Loucy (cell line): ENCODE data around the gene MYO9A.

Experiments used
- EZH2phosphoT487 ChIP-seq: fragments of 200-600 bp; IDR thresholded peaks from 2 replicates; pipeline ENCODE4 v1.6.1; 2018; ENCODE audit warnings: antibody characterized with exemption, mild to moderate bottlenecking, moderate library complexity, borderline replicate concordance
- TF ChIP-seq, protein P1 (sequence below): fragments of 200-600 bp; sonication (generic); conservative IDR thresholded peaks from 2 replicates; pipeline ENCODE4 v1.5.1; 2014; ENCODE audit warnings: mild to moderate bottlenecking, antibody characterized with exemption, low read length

DNA sequence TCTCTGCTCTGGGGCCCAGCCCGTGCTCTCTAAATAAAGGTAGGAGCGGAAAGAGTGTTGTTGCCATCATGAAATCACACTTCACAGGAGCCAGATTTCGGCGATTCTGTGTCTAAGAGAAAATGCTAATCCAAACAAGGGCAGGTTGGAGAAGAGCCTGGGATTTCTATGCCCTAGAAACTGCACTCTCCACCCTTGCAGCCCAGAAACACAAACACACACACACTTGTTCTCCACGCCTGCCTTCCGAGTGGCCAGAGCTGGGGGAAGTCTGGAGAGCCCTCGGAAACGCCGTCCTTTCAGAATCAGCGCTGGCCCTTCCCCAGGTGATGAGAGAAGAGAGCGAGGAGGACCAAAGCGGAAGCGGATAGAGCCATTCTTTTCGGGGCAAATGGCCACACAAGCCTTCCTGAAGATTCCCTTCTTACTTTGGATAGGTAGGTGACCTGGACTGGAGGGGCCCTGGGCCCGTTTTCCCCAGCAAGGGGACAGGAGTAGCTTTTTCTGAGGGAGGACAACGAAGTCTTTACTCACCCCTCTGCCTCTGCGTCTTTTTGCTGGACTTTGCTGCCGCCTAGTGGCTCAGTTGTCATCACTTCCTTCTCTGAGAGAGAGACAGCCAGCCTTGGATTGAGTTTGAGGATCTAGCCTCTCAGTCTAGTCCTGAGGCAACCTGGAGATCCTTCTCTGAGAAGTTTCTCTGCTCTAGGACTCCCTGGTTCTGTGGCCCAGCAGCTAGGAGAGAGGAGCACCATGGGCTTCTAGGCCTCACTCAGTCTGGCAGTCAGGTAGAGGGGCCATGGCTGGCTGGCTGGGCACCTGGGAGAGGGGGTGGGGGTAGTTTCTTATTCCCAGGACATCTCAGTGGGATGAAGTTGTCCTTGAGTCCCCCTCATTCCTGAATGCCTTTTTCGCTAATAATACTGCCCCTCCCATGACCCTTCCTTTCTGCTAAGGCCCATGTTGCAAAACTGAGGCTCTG is 38.0 kb upstream of the MYO9A start:
- TF ChIP-seq, protein P1, sequence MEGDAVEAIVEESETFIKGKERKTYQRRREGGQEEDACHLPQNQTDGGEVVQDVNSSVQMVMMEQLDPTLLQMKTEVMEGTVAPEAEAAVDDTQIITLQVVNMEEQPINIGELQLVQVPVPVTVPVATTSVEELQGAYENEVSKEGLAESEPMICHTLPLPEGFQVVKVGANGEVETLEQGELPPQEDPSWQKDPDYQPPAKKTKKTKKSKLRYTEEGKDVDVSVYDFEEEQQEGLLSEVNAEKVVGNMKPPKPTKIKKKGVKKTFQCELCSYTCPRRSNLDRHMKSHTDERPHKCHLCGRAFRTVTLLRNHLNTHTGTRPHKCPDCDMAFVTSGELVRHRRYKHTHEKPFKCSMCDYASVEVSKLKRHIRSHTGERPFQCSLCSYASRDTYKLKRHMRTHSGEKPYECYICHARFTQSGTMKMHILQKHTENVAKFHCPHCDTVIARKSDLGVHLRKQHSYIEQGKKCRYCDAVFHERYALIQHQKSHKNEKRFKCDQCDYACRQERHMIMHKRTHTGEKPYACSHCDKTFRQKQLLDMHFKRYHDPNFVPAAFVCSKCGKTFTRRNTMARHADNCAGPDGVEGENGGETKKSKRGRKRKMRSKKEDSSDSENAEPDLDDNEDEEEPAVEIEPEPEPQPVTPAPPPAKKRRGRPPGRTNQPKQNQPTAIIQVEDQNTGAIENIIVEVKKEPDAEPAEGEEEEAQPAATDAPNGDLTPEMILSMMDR = peak; percentile 96
- TF ChIP-seq EZH2phosphoT487 = no peak
